ENCODE data around the gene PTPN14.

PTPN14 gene

DNA sequence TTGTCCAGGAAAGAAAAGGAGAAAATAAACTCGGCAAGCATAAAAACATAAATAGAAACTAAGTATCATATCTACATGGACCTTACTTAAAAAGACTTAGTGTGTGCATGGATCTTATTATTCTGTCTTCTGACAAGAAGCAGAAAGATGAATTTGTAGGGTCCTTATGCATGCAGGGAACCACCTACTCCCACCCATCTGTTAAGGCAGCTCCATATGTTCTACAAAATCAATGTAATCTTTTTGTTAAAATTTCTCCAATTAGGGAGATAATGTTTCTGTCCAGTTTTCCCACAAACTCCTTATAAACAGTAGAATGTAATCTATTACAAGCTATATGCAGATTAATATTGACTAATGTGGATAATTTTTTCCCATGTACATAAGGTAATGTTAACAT lies 13.9 kb upstream of the PTPN14 start:
- no peaks in the 10 kb centered on the region for H3K4me1 Mint-ChIP-seq
- no peak overlapping the region for H3K27ac Mint-ChIP-seq
- no peak for TF ChIP-seq CTCF (IDR thresholded peaks at IDR 0.05; ENCODE audit: unreplicated experiment in 3 of 3)
- H3K9me3 Mint-ChIP-seq, result no peaks in the 10 kb centered on the region
- H3K36me3 Mint-ChIP-seq (ENCODE audit: low read depth), result no peaks in the 10 kb centered on the region
- H3K4me3 Mint-ChIP-seq, result no peak overlapping the region
- H3K27me3 Mint-ChIP-seq (ENCODE audit: low read depth), result peaks cover 3% of the 10 kb centered on the region

DNA sequence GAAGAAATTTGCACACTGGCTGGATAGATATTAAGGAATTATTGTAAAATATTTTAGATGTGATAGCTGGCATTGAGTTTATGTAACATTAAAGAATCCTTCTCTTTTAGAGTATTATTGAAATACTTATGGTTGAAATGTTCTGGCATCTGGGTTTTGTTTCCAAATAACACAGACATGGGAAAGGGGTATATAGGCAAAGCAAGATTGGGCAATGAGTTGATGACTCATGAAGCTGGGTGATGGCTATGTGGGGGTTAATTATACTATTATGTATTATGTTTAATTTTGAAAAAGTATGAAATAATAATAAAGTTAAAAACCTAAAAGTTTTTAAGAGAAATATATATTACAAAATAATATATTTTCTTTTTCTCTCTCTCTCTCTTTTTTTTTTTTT lies 12.5 kb upstream of the PTPN14 start:
- Mint-ChIP-seq H3K36me3 (ENCODE audit: low read depth) (no peaks in the 10 kb centered on the region), H3K27ac (no peak overlapping the region), H3K9me3 (no peaks in the 10 kb centered on the region), H3K4me1 (peaks cover 5% of the 10 kb centered on the region), H3K27me3 (ENCODE audit: low read depth) (no peaks in the 10 kb centered on the region), H3K4me3 (no peak overlapping the region)
- no peak for TF ChIP-seq CTCF (IDR thresholded peaks at IDR 0.05; ENCODE audit: unreplicated experiment in 3 of 3)

DNA sequence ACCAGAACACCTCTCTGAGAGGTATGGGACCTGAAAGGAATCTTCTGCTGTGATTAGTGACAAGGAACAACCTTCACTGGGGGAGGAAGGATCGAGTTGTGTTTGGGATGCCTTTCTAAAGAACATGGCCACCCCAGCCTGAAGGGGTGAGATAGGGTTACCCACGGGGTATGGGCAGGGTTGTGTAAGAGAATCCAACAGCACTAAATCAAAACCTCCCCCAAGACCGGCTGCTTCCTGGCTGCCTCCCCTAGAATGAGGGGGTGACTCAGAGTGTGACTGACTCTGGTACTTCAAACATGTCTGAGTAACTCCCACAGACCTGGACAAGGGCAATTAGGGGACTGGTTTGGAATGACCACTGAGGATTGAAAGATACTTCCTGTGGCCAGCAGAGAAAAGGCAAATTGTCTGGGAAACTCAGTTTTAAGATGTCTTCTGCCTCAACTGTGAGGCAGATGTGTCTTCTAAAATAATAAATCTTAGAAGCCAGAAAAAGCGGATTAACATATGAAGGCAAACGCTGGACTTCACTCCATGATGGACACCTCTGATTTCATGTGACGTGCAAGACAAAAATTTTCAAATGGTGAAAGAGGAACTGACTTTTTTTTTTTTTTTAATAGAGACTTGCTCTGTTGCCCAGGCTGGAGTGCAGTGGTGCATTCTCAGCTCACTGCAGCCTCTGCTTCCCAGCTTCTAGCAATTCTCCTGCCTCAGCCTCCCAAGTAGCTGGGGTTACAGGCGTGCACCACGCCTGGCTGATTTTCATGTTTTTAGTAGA lies 6.7 kb upstream of the PTPN14 start:
- Mint-ChIP-seq H3K27me3 (ENCODE audit: low read depth) (peaks cover 12% of the 10 kb centered on the region), H3K27ac (peak overlapping the region in 1 of 3 experiments; percentile 65), H3K4me3 (no peak overlapping the region), H3K36me3 (ENCODE audit: low read depth) (no peaks in the 10 kb centered on the region), H3K4me1 (peaks cover 13% of the 10 kb centered on the region), H3K9me3 (no peaks in the 10 kb centered on the region)
- no peak for TF ChIP-seq CTCF (IDR thresholded peaks at IDR 0.05; ENCODE audit: unreplicated experiment in 3 of 3)

GRCh38 chr1:214553142-214553710 lies 1.8 kb upstream of the PTPN14 start:
- Mint-ChIP-seq H3K4me1 (peaks cover 41% of the 10 kb centered on the region), H3K27me3 (ENCODE audit: low read depth) (peaks cover 15% of the 10 kb centered on the region), H3K27ac (peak overlapping the region; percentile 56 to 99 (median 80)), H3K4me3 (peak overlapping the region; percentile 35 to 79 (median 79)), H3K36me3 (ENCODE audit: low read depth) (no peaks in the 10 kb centered on the region), H3K9me3 (no peaks in the 10 kb centered on the region)
- no peak for TF ChIP-seq CTCF (IDR thresholded peaks at IDR 0.05; ENCODE audit: unreplicated experiment in 3 of 3)

- Mint-ChIP-seq H3K27ac (peak overlapping the region; percentile 97 to 99 (median 97)), H3K36me3 (ENCODE audit: low read depth) (no peaks in the 10 kb centered on the region), H3K4me1 (peaks cover 47% of the 10 kb centered on the region), H3K4me3 (peak overlapping the region; percentile 90 to 93 (median 91)), H3K27me3 (ENCODE audit: low read depth) (peaks cover 9% of the 10 kb centered on the region), H3K9me3 (no peaks in the 10 kb centered on the region)
- no peak for TF ChIP-seq CTCF (IDR thresholded peaks at IDR 0.05; ENCODE audit: unreplicated experiment in 3 of 3)
Observed at GRCh38 chr1:214552174-214552608, 789 bp upstream of the PTPN14 start.

Data from nephron (organoid).